Astrocyte (in vitro differentiated cells and primary cell): ENCODE measurements around the gene SCN2A. TPM values are rescaled to one million over a fixed set of nuclear protein-coding genes. Genes with fewer than 3 reads are reported as not detected.

Experiments used
- DNase-seq: peaks from one replicate; pipeline ENCODE4 v3.0.0-alpha.2; 2010; ENCODE audit warnings: low read depth
- FAIRE-seq: peaks from 2 replicates; lab custom pipeline; 2011; peaks lifted over from hg19 to GRCh38; lab: Jason Lieb, UNC
- H2AFZ ChIP-seq: 2 replicates; pipeline ENCODE4 v1.6.0; 2012; ENCODE audit warnings: low read depth, low read length, inconsistent platforms
- H3K27ac ChIP-seq: 2 replicates; pipeline ENCODE4 v1.5.1; 2011; ENCODE audit warnings: low read depth, low read length, inconsistent platforms
- H3K27me3 ChIP-seq: 2 replicates; pipeline ENCODE4 v1.6.0; 2011; ENCODE audit warnings: low read length, inconsistent platforms; ENCODE audit not compliant: insufficient read depth
- H3K36me3 ChIP-seq: 2 replicates; pipeline ENCODE4 v1.5.1; 2011; ENCODE audit warnings: low read length, inconsistent platforms; ENCODE audit not compliant: insufficient read depth
- H3K4me1 ChIP-seq: 2 replicates; pipeline ENCODE4 v1.5.1; 2011; ENCODE audit warnings: low read length, inconsistent platforms; ENCODE audit not compliant: insufficient read depth
- H3K4me2 ChIP-seq: 2 replicates; pipeline ENCODE4 v1.6.0; 2012; ENCODE audit warnings: low read length, inconsistent platforms
- H3K4me3 ChIP-seq: 2 replicates; pipeline ENCODE4 v1.5.1; 2011; ENCODE audit warnings: low read depth, mild to moderate bottlenecking, low read length, inconsistent platforms; ENCODE audit not compliant: insufficient read depth
- H3K79me2 ChIP-seq: 2 replicates; pipeline ENCODE4 v1.6.0; 2012; ENCODE audit warnings: mild to moderate bottlenecking, low read length, inconsistent platforms; ENCODE audit not compliant: insufficient read depth
- H3K9ac ChIP-seq: 2 replicates; pipeline ENCODE4 v1.6.0; 2012; ENCODE audit warnings: mild to moderate bottlenecking, low read length, inconsistent platforms
- H3K9me3 ChIP-seq: 2 replicates; pipeline ENCODE4 v1.5.1; 2012; ENCODE audit warnings: low read depth, mild to moderate bottlenecking, low read length, inconsistent platforms; ENCODE audit not compliant: insufficient read depth
- H4K20me1 ChIP-seq: 2 replicates; pipeline ENCODE4 v1.6.0; 2012; ENCODE audit warnings: low read length, inconsistent platforms; ENCODE audit not compliant: insufficient read depth
- H3K27ac Mint-ChIP-seq: one replicate; pipeline ENCODE4 v1.8.0; 2021; ENCODE audit warnings: mild to moderate bottlenecking, mixed read lengths; ENCODE audit not compliant: unreplicated experiment
- H3K27me3 Mint-ChIP-seq: one replicate; pipeline ENCODE4 v1.8.0; 2021; ENCODE audit warnings: low read depth, mixed read lengths; ENCODE audit not compliant: unreplicated experiment
- H3K36me3 Mint-ChIP-seq: one replicate; pipeline ENCODE4 v1.8.0; 2021; ENCODE audit warnings: low read depth, mixed read lengths; ENCODE audit not compliant: unreplicated experiment
- H3K4me1 Mint-ChIP-seq: one replicate; pipeline ENCODE4 v1.8.0; 2021; ENCODE audit warnings: low read depth, mixed read lengths; ENCODE audit not compliant: unreplicated experiment
- H3K4me3 Mint-ChIP-seq: one replicate; pipeline ENCODE4 v1.8.0; 2021; ENCODE audit warnings: mild to moderate bottlenecking, moderate library complexity, mixed read lengths; ENCODE audit not compliant: unreplicated experiment
- H3K9me3 Mint-ChIP-seq: one replicate; pipeline ENCODE4 v1.8.0; 2021; ENCODE audit warnings: mild to moderate bottlenecking, mixed read lengths; ENCODE audit not compliant: unreplicated experiment
- CTCF ChIP-seq: IDR thresholded peaks from 2 replicates; pipeline ENCODE4 v1.5.1; 2011; ENCODE audit warnings: low read depth, mild to moderate bottlenecking, inconsistent platforms, low read length, moderate library complexity; ENCODE audit not compliant: insufficient read depth
- EZH2 ChIP-seq: IDR thresholded peaks from 2 replicates; pipeline ENCODE4 v1.6.1; 2012; ENCODE audit warnings: mild to moderate bottlenecking, low read length, inconsistent platforms; ENCODE audit not compliant: insufficient read depth
- total RNA-seq: library from RNA; stranded (reverse); gene quantifications from 2 replicates; pipeline ENCODE4 v1.2.1, GENCODE V29; 2021

The SCN2A gene
- total RNA-seq, 1 donor from 2014 or later = 7.5 TPM

DNA sequence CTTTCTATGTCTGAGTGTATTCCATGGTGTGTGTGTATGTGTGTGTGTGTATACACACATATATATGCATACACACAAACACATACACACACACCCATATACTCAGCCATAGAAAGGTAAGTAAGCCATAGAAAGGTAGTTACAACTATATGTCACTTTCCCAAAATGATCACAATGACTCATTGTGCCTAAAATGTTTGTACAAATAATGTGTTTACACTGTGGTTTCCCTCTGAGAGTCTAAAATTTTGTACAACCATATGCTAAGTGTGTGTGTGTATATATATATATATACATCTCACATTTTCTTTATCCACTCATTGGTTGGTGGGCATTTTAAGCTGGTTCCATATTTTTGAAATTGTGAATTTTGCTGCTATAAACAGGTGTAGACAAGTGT is 175.0 kb downstream of the SCN2A start:
- no peaks in the 10 kb centered on the region for H3K9me3 ChIP-seq
- no peaks in the 10 kb centered on the region for H4K20me1 ChIP-seq
- H3K79me2 ChIP-seq = no peaks in the 10 kb centered on the region
- no peak overlapping the region for H3K9ac ChIP-seq
- Mint-ChIP-seq H3K4me3 (no peak overlapping the region), H3K36me3 (no peaks in the 10 kb centered on the region), H3K27ac (no peak overlapping the region), H3K27me3 (no peaks in the 10 kb centered on the region), H3K9me3 (peaks cover 3% of the 10 kb centered on the region), H3K4me1 (peaks cover 2% of the 10 kb centered on the region)
- no peaks in the 10 kb centered on the region for H3K27me3 ChIP-seq
- TF ChIP-seq CTCF = no peak
- TF ChIP-seq EZH2 = no peak
- no peak for FAIRE-seq
- no peak overlapping the region for H2AFZ ChIP-seq
- H3K4me3 ChIP-seq = no peak overlapping the region
- H3K36me3 ChIP-seq = no peaks in the 10 kb centered on the region
- DNase-seq = no peak
- H3K27ac ChIP-seq = no peak overlapping the region
- no peaks in the 10 kb centered on the region for H3K4me1 ChIP-seq
- no peak overlapping the region for H3K4me2 ChIP-seq

DNA sequence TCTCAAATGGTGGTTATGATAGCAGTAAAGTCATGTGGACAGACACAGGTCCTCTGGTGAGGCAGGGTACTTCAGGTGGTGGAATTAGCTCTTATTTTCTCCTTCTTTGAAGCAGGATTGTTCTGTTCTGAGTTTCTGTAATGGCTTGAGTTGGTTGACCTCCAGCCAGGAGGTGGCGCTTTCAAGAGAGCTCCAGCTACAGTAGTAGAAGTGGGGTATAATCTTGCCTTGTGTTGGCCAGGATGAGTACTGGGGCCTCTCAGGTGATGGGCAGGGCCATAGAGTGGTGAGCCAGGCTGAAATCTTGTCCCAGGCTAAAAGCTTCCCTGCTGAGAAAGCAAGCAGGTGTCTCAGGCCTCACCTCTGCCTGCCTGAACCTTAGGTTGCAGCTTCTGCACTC is 177.8 kb downstream of the SCN2A start:
- no peaks in the 10 kb centered on the region for H3K79me2 ChIP-seq
- H3K27ac Mint-ChIP-seq = no peak overlapping the region
- peaks cover 3% of the 10 kb centered on the region for H3K9me3 Mint-ChIP-seq
- H3K9ac ChIP-seq = no peak overlapping the region
- no peaks in the 10 kb centered on the region for H4K20me1 ChIP-seq
- no peak overlapping the region for H3K4me2 ChIP-seq
- H2AFZ ChIP-seq = no peak overlapping the region
- FAIRE-seq = no peak
- peaks cover 2% of the 10 kb centered on the region for H3K4me1 Mint-ChIP-seq
- H3K4me3 ChIP-seq = no peak overlapping the region
- TF ChIP-seq EZH2 (no peak), CTCF (no peak)
- H3K36me3 ChIP-seq = no peaks in the 10 kb centered on the region
- no peaks in the 10 kb centered on the region for H3K9me3 ChIP-seq
- H3K27ac ChIP-seq = no peak overlapping the region
- no peaks in the 10 kb centered on the region for H3K36me3 Mint-ChIP-seq
- H3K27me3 ChIP-seq = no peaks in the 10 kb centered on the region
- H3K4me1 ChIP-seq = no peaks in the 10 kb centered on the region
- no peaks in the 10 kb centered on the region for H3K27me3 Mint-ChIP-seq
- H3K4me3 Mint-ChIP-seq = no peak overlapping the region
- no peak for DNase-seq

- H3K79me2 ChIP-seq = no peaks in the 10 kb centered on the region
- no peaks in the 10 kb centered on the region for H3K27me3 ChIP-seq
- no peaks in the 10 kb centered on the region for H3K36me3 ChIP-seq
- H2AFZ ChIP-seq = no peak overlapping the region
- Mint-ChIP-seq H3K4me1 (peaks cover 2% of the 10 kb centered on the region), H3K4me3 (no peak overlapping the region), H3K9me3 (peaks cover 10% of the 10 kb centered on the region), H3K36me3 (no peaks in the 10 kb centered on the region), H3K27me3 (no peaks in the 10 kb centered on the region), H3K27ac (no peak overlapping the region)
- FAIRE-seq (no peak), DNase-seq (no peak)
- H3K4me2 ChIP-seq = no peak overlapping the region
- no peak overlapping the region for H3K27ac ChIP-seq
- no peaks in the 10 kb centered on the region for H3K9me3 ChIP-seq
- H3K4me1 ChIP-seq = no peaks in the 10 kb centered on the region
- no peak overlapping the region for H3K9ac ChIP-seq
- H4K20me1 ChIP-seq = no peaks in the 10 kb centered on the region
- no peak for TF ChIP-seq CTCF
- TF ChIP-seq EZH2 = no peak
- no peak overlapping the region for H3K4me3 ChIP-seq
Measured at GRCh38 chr2:165420231-165420630, 181.0 kb downstream of the SCN2A start.
